Nephron (organoid): ENCODE measurements around the gene SLC4A7.
"Not testable (repeated sequence)": the region's sequence is repeated elsewhere in the genome, so short reads cannot be mapped to it uniquely, and the experiment has no call there.

ENCODE experiments used
- H3K27ac Mint-ChIP-seq, 3 experiments: 2 replicates each; pipeline ENCODE4 v1.8.0; 2020; ENCODE audit warnings: mixed read lengths in 3 of 3, mild to moderate bottlenecking in 2 of 3, moderate library complexity in 1 of 3
- H3K27me3 Mint-ChIP-seq: 2 replicates; pipeline ENCODE4 v1.8.0; 2021; ENCODE audit warnings: low read depth, mild to moderate bottlenecking, moderate library complexity, mixed read lengths
- H3K36me3 Mint-ChIP-seq: 2 replicates; pipeline ENCODE4 v1.8.0; 2020; ENCODE audit warnings: low read depth, mixed read lengths
- H3K4me1 Mint-ChIP-seq: 2 replicates; pipeline ENCODE4 v1.8.0; 2020; ENCODE audit warnings: mixed read lengths
- H3K4me3 Mint-ChIP-seq, 3 experiments: 2 replicates each; pipeline ENCODE4 v1.8.0; 2020; ENCODE audit warnings: mild to moderate bottlenecking in 3 of 3, mixed read lengths in 3 of 3, moderate library complexity in 2 of 3
- H3K9me3 Mint-ChIP-seq: 2 replicates; pipeline ENCODE4 v1.8.0; 2020; ENCODE audit warnings: mixed read lengths
- TF ChIP-seq, protein P1 (sequence below), 3 experiments: fragments of 200-600 bp; sonication (generic); IDR thresholded peaks; one replicate each; pipeline ENCODE4 v1.5.0; 2021; ENCODE audit warnings: antibody characterized with exemption in 3 of 3; ENCODE audit not compliant: unreplicated experiment in 3 of 3

SLC4A7 gene

DNA sequence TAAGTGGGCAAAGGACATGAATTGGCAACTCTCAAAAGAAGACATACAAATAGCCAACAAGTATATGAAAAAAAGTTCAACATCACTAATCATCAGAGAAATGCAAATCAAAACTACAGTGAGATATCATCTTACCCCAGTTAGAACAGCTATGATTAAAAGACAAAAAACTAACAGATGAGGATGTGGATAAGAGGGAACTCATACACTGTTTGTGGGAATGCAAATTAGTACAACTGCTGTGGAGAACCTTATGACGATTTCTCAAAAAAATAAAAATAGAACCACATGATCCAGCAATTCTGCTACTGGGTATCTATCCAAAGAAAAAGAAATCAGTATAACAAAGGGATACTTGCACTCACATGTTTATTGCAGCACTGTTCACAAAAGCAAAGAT, 143.7 kb downstream of the SLC4A7 start:
- Mint-ChIP-seq H3K27ac (no peak overlapping the region), H3K9me3 (peaks cover 15% of the 10 kb centered on the region), H3K4me1 (no peaks in the 10 kb centered on the region), H3K27me3 (no peaks in the 10 kb centered on the region), H3K36me3 (no peaks in the 10 kb centered on the region), H3K4me3 (no peak overlapping the region)
- TF ChIP-seq, protein P1, sequence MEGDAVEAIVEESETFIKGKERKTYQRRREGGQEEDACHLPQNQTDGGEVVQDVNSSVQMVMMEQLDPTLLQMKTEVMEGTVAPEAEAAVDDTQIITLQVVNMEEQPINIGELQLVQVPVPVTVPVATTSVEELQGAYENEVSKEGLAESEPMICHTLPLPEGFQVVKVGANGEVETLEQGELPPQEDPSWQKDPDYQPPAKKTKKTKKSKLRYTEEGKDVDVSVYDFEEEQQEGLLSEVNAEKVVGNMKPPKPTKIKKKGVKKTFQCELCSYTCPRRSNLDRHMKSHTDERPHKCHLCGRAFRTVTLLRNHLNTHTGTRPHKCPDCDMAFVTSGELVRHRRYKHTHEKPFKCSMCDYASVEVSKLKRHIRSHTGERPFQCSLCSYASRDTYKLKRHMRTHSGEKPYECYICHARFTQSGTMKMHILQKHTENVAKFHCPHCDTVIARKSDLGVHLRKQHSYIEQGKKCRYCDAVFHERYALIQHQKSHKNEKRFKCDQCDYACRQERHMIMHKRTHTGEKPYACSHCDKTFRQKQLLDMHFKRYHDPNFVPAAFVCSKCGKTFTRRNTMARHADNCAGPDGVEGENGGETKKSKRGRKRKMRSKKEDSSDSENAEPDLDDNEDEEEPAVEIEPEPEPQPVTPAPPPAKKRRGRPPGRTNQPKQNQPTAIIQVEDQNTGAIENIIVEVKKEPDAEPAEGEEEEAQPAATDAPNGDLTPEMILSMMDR (IDR thresholded peaks at IDR 0.05; ENCODE audit: unreplicated experiment in 3 of 3) = no peak

DNA sequence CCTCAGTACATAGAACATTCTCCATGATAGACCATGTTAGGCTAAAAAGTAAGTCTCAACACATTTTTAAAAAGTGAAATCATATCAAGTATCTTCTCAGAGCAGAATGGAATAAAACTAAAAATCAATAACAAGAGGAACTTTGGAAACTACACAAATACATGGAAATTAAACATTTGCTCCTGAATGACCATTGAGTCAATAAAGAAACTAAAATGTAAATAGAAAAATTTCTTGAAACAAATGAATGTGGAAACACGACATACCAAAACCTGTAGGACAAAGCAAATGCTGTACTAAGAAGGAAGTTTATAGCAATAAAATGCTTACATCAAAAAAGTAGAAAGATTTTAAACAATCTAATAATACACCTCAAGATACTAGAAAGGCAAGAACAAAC, 148.6 kb downstream of the SLC4A7 start:
- Mint-ChIP-seq H3K4me1 (no peaks in the 10 kb centered on the region), H3K36me3 (no peaks in the 10 kb centered on the region), H3K27ac (no peak overlapping the region), H3K27me3 (no peaks in the 10 kb centered on the region), H3K9me3 (peaks cover 15% of the 10 kb centered on the region), H3K4me3 (no peak overlapping the region)
- TF ChIP-seq, protein P1 (IDR thresholded peaks at IDR 0.05; ENCODE audit: unreplicated experiment in 3 of 3) = no peak

DNA sequence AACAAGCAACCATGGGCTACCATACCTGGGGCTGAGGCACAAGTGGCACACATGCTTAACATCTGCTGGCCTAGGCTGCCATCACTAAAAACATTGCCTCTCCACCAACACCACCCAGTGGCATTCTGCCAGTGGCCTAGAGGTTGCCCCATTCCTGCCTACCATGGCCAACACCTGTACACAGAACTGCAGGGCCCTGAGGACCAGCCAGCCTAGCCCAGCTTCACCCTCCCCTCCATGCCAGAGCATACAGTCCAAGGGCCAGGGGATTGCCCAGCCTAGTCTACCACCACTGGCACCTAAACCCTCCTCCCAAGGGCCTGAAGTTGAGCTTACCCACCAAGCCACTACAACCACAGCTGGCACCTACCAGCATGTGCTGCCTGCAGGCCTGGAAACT, 150.3 kb downstream of the SLC4A7 start:
- peaks cover 15% of the 10 kb centered on the region for H3K9me3 Mint-ChIP-seq
- H3K4me3 Mint-ChIP-seq = no peak overlapping the region
- no peaks in the 10 kb centered on the region for H3K4me1 Mint-ChIP-seq
- no peak overlapping the region for H3K27ac Mint-ChIP-seq
- TF ChIP-seq, protein P1 (IDR thresholded peaks at IDR 0.05; ENCODE audit: unreplicated experiment in 3 of 3) = no peak
- no peaks in the 10 kb centered on the region for H3K36me3 Mint-ChIP-seq
- no peaks in the 10 kb centered on the region for H3K27me3 Mint-ChIP-seq

DNA sequence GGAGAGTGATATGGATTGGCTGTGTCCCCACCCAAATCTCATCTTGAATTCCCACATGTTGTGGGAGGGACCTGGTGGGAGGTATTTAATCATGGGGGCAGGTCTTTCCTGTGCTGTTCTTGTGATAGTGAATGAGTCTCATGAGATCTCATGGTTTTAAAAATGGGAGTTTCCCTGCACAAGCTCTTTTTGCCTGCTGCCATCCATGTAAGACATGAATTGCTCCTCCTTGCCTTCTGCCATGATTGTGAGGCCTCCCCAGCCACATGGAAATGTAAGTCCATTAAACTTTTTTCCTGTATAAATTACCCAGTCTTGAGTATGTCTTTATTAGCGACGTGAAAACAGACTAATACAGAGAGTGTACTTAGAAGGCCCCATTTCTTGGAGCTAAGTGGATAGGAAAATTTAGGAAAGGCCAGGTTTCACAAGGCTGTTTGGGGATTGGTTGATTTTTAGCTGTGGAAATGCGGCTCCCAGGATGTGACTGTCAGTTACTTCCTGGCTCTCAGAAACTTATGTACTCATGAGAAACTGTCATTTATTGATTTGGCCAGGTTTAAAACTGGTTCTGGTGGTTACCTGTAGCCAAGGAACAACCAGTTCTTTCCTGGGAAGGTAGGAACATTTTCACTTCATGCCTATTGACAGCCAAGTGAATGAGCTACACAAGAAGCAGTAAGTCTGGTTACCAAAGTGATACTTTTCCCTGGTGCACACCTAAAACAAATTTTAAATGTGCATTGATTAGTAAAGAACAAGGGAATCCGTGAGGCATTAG, 155.0 kb downstream of the SLC4A7 start:
- H3K9me3 Mint-ChIP-seq, H3K36me3 Mint-ChIP-seq, H3K4me3 Mint-ChIP-seq, H3K4me1 Mint-ChIP-seq, H3K27me3 Mint-ChIP-seq, H3K27ac Mint-ChIP-seq: not testable (repeated sequence)

DNA sequence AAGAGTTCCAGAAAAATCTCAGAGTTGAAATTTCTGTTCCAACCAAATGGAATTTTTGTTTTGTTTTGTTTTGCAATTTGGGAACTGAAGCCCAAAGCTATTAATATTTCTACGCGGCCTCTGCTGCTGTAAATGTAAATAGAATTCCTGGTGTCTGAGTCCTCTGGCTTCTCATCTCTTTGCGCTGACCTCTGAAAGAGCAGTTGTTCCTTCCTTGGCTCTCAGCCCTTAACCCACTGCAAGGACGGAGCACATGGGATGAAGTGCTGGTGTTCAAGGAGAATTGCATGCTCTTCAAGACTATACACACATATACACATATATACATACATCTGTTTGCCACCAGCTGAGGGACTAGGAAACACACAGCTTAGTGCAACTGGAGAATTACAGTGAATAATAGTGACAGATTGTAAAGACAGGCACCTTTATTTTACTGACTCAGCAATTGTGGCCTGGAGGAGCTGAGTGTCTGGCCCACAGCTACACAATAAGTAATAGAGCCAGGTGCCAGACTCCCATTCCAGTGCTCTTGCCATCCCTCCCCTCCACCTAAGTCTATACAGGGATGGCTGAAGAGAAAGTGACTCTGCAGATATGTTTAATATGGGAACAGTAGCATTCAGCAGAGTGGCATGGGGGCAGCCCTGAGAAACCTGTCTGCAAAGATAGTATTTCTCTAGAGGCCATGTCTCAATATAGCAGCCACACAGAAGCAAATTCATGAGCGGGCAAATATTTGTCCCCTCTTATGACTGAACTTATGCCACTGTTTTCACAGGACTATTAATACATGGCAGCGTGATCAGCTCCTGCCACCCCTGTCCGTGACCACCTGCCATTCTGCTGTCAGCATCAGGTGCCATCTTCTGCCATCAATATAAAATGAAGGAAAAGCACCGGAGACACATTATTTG, 157.3 kb downstream of the SLC4A7 start:
- Mint-ChIP-seq H3K4me3 (no peak overlapping the region), H3K36me3 (peaks cover 6% of the 10 kb centered on the region), H3K27me3 (no peaks in the 10 kb centered on the region), H3K27ac (peak overlapping the region in 2 of 3 experiments; percentile 31 to 40), H3K9me3 (peaks cover 3% of the 10 kb centered on the region), H3K4me1 (peaks cover 10% of the 10 kb centered on the region)
- TF ChIP-seq, protein P1 (IDR thresholded peaks at IDR 0.05; ENCODE audit: unreplicated experiment in 3 of 3) = no peak

DNA sequence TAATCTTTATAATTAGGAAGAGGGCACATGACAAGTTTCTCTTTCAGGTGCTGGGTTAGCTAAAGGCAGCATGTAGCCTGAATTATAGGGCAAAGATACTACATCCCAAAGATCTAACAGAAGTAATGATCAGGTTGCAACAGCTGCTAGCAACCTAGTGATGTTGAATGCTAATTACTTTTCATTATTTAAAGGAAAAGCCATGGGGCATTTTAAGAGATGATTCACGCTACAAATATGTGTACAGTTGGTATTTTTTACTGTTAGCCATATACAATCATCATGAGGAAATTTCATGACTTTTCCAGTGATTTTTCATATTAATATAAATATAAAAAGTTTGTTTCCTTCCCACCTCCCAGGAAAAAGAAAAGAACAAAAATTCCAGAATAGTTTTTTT, 158.0 kb downstream of the SLC4A7 start:
- H3K36me3 Mint-ChIP-seq = peaks cover 6% of the 10 kb centered on the region
- TF ChIP-seq, protein P1 (IDR thresholded peaks at IDR 0.05; ENCODE audit: unreplicated experiment in 3 of 3) = no peak
- no peaks in the 10 kb centered on the region for H3K27me3 Mint-ChIP-seq
- peak overlapping the region in 1 of 3 experiments; percentile 40 for H3K27ac Mint-ChIP-seq
- peaks cover 3% of the 10 kb centered on the region for H3K9me3 Mint-ChIP-seq
- no peak overlapping the region for H3K4me3 Mint-ChIP-seq
- H3K4me1 Mint-ChIP-seq = peaks cover 10% of the 10 kb centered on the region
